HG03039 (cell line): Measurements from ENCODE around the gene ZAP70.

Experiments
- ATAC-seq: cut with Tn5 transposase; IDR thresholded peaks from one replicate; pipeline ENCODE4 v1.9.1; 2021; ENCODE audit warnings: mild to moderate bottlenecking, moderate library complexity; ENCODE audit not compliant: unreplicated experiment

The ZAP70 gene

DNA sequence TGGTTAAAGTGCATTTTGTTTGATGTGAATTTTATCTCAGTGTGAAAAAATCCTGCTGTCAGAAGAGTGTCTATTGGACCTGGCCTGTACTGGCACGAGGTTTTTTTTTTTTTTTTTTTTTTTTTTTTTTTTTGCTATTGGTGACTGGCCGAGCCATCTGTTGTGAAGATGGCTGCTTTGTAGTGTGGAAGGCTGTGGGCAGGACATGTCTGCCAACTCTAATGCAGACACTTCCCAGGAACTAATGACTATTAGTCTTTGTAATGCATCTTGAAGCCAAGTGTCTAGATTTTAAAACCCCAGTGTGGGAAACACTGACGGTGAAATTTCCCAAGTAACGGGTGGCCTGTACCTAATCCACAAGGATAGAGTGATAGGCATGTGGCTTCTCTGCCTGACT, 34.3 kb downstream of the ZAP70 start:
- ATAC-seq, result no peak

DNA sequence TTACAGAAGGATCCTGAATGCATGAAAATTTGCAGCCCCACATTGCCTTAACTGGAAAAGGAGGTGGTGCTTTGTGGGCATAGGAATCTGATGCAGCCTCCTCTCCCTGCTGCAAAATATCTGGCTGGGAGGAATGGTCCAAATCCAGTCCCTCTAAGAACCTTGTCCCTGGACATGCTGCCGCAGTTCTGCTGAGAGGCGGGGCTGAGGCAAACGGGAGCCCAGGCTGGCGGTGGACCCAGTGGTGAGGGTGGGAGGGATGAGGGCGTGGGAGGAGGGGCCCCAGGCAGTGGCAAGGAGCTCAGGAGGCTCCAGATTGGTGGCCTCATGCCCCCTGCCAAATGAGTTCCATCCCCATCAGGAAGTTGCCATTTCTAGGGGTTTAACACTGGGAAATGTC, 36.2 kb downstream of the ZAP70 start:
- ATAC-seq, result no peak

DNA sequence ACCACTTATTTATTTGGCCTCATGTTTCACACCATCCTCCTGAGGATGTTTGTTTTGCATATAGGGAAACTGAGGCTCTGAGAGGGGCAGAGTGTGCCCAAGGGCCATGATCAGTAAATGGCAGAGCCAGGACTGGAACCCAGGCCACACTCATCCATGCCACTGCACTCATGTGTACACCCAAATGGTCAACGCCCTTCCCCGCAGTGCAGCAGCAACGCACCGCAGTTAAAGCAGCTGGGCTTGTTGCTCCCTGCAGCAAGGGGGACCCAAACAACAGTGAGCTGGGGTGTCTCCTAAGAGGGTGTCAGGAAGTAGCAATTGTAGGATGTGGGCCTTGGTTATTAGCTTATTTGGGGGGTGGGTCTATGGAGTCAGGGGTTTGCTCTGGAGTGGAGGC, 36.6 kb downstream of the ZAP70 start:
- no peak for ATAC-seq

DNA sequence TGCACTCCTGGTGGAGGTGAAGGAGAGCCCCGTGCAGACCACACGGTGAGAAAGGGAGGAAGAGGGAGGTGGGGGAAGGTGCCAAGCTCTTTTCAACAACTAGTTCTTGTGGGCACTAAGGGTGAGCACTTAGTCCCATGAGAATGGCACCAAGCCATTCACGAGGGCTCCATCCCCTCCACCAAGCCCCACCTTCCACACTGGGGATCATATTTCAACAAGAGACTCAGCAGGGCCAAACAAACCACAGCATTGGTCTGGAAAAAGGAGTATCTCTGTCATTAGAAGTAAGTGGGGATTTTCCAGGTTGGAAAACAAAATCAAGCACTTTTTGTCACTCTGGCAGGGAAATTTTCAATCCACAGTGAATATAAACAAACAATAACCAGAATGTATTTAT, 38.4 kb downstream of the ZAP70 start:
- ATAC-seq, result no peak

DNA sequence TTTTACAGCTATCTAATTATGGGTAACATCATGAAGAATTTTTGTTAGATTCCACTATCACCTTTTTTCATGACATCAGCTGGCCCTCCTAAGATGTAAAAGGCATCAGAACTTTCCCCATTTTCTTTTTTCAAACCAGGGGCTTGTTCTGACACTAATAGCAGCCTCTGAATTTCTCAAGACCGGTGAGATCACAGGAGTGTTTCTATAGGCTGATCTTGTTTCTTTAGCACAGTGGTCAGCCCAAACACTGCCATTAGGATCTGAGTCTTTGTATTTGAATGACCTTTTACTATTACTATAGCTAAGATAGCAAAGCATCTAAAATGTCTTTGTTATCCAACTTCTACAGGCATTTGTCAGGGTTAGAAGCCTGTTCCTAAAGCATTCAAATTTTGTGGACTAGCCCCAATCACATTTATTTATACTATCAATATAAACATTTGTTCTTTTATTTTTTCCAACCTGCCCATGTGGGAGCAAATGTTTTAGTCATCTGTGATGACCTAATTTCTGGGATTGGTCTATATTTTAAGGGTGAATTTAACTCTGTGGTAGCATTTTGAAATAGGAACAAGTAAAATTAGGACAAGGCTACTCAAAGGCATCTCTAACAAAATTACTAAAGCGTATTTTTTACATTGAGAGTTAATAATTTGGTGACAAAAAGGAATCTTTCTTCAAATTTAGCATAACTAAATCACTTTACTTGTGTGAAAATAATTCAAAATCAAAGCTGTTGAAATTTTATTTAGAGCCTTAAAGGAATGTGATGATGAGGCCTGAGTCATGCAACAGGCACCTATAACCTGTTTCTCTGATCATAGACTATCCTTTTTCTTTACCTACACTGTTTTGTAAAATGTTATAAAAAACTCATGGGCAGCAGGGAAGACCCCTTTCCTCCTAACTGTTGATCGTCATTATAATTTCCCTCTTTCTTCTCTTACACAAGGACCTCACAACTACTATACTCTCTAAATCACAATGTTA, 39.3 kb downstream of the ZAP70 start:
- ATAC-seq, result no peak

DNA sequence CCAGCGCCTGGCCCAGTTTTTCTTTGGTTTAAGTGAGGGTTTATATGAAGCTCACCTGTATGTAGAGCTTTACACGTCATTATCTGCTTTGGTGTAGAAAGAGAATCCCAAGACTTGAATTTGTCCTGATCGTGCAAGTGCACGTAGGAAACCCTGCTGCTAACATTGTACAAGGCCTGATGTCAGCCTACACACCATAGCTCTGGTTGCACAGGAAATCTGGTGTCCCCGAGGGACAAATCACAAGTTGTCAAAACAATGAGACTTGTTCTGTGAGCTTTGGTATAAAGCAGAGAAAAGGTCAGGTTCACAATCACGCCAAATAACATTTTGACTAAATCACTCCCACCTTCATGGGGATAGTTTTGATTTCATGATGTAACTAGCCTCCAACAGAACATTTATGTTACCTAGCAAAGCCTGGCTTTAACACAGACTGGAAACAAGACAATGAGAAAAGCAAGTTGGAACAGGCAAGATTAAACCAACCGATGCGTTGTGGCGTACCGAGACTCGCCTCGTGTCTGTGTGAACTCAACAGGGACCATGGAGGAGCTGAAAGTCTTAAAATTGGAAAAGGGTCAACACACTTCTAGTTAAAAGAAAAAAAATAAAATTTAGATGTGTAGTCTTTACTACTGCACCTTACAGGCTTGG, 41.4 kb downstream of the ZAP70 start:
- no peak for ATAC-seq

DNA sequence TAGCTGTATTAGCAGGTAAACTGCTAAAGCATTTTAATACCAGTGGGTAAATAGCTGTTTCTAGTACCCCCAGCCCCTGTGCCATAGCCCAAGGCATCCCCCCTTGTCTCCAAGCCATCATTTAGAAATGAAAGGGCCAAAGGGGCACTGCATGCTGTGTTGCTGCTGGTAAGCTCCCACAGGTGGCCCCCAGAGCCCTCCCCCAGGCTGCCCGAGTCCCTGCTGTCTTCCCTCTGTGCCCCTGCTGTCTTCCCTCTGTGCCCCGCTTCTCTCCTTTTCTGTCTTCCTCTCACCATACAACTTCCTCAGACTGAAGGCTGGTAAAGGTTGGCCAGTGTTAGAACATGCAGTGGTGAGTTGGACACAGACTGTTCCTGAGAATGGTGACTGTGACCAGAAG, 42.1 kb downstream of the ZAP70 start:
- ATAC-seq, result no peak

DNA sequence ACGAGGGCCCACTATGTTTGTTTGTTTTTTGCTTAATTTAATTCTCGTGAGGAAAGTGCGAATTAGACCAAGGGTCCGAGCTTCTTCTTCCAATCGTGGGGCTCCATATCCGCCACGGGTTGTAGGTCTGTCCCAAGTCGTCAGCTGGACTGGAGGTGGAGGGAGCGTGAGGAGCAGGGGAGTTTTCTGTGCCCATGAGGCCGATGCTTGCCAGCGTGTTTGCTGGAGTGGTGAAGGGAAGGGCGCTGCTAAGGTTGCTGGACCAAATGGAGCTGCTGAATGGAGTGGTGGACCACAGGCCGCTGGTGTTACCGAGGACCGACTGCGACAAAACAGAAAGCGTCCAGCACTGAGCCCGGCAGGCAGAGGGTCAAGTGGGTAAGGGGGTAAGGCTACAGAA, 43.7 kb downstream of the ZAP70 start:
- no peak for ATAC-seq

DNA sequence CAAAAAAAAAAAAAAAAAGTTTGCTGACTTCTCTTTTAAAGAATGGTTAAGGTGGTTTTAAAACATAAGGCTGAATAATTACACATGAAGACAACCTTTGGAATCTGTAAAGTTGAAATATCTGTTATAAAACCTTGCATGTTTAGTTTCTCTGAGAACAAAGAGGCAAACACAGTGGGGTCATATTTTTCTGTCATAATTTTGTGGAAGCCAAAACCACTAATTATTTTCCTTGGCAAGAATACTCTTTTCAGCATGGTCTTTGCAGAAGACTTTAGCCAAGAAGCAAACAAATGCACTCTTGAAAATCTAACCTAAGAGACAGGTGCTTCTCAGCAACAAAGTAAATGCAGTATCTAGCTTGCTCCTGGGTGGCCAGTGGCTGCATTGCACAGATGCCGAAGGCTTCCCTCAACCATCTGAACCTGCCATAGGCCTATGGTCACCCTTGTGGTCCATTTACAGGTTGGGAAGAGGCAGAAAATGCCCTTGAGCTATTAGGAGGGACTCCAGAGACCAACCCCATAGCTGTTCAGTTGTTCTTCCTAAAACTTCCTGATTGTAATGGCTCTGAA, 44.8 kb downstream of the ZAP70 start:
- ATAC-seq, result no peak

DNA sequence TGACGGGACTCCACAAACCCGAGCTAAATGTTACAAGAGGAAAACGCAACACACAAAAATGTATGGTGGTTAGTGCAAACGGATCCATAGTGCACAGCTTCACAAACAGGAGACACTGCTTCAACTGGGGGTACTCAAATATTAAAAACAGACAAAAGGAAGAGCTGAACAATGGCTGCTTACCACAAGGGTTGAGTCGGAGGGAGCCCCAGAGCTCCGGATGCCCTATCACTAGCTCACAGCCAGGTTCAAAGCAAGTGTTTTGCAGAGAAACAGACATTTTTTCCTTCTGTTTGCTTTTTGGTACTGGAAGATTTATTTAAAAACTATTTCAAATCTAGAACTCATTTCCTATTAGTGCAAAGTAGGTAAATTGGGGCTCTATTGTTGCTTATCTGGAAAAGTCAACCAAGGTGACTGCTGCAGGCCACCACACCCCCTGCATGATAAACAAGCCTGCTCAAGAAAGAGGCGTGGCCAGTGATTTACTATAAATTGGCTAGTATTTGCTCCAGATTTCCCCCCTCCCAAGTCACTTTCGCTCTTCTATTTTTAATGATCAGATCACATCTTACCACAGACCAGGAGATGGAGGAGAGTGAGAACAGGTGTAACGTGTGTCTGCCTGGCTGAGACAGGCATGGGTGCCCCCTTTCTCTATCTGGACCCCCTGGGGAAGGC, 46.5 kb downstream of the ZAP70 start:
- ATAC-seq, result no peak

DNA sequence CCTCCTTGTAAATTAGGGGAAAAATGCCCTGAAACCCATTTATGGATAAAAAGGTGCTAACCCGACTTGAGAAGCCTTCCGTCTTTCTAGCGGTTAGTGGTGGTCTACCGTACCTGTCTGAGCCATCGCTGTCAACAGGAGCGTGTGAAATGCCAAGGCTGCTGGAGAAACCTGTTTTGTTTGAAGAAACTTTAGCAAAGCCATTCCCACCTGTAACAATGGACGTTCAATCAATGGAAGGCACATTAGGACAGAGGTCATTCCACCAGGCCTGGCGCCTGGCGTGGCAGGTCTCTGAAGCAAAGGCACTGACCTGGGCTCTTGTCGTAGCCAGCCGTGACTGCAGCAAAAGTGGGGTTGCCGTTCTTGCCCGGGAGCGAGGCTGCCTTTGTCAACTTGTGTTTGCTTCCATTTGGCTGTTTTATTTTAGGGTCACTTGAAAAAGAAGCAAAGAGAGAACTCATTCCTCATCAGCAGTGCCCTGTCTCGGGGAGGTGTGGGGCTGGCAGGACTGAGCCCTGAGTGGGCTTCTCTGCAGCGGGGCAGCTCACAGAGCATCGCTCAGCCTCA, 47.2 kb downstream of the ZAP70 start:
- no peak for ATAC-seq

DNA sequence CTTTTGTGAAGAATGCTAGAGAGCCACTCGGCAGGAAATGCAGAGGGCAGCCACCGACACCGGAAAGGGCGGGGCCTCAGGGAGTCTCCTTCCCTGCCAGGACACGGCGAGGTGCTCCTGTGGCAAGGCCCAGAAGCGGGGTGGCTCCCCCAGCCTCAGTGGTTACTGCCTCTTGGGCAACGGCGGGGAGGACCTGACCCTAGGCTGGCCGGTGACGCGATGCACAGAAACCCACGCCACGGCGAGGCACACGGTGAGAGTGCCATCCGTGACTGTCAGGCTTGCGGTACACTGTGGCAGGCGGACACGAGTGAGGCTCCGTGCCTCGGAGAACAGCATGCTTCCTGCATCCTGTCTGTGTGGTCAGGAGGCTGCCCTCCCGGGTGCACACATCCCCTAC, 47.8 kb downstream of the ZAP70 start:
- no peak for ATAC-seq

DNA sequence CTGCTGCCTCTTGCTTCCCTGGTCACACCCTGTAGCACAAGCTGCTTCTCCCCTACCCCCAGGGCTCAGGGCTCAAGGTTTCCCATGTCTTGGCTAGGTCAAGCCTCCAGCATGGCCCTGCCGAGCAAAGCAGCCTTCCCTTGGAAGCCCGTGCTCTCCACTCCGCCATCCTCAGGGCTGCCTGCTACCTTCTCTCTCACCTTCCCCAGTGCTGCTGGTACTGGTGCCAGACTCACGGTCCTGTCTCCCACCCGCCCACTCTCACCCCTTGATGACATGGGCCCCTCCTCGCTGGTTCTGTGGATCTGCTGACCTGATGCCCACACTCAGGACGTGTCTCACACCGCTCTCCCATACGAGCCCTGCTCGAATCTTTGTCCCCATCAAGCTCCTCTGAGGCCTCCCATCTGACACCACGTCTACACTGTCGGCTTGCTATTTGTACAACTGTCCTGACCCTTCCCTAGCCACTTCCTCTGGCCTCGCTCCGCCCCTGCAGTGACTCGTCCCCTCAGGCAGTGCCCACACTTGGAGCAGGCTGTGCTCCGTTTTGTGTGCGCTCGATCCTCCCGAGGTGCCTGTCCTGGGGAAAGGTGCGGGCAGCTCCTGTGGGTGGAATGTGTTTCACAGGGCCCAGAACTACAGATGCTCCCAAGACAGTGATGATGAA, 49.9 kb downstream of the ZAP70 start:
- ATAC-seq, result no peak

DNA sequence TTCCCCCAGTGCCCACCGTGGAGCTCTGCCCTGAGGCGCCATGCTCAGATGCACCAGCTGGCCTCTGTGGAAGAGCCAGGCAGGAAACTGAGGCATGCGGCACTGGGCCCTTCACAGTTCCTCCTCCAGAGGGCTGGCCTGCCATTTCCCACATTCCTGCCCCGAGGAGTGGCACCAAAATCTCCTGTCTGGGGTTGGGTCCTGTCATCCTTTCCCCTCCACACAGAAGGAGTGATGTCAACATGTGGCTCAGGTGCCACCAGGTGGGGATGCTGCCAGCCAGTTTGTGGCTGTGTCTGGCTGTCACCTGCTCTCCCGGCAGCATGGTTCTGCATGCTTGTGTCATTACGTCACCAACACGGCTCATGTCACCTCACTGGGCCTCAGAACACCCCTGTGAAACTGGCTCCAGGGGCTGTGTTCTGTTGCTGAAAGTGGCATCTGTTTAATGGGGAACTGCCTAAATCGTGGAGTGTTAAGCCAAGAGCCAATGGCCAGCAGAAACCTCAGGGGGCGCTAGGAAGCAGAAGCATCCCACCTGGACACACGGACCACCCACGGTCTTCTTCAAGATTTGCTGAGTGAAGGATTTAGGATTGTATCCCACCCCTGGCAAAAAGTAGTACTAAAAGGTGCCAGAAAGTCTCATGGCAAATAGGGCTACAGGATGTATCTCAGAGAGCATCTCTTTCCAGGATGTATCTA, 51.3 kb downstream of the ZAP70 start:
- no peak for ATAC-seq

DNA sequence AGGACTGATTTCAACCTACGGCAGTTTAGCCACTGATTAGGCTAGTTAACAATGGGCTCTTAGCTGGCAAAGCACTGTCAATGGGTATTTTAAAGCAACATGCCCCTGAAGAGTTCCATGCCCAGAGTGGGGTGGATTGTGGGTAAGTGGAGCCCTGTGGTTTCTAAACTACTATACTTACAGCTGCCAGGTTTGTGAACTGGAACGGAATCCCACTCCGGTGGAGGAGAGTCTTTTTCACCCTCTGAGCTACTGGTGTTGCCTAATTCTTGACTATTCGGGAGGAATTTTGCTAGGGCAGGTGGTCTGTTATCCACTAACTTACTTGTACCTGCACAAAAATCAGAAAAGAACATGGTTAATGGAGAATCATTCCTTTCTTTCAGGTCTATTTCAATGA, 52.6 kb downstream of the ZAP70 start:
- ATAC-seq, result no peak

DNA sequence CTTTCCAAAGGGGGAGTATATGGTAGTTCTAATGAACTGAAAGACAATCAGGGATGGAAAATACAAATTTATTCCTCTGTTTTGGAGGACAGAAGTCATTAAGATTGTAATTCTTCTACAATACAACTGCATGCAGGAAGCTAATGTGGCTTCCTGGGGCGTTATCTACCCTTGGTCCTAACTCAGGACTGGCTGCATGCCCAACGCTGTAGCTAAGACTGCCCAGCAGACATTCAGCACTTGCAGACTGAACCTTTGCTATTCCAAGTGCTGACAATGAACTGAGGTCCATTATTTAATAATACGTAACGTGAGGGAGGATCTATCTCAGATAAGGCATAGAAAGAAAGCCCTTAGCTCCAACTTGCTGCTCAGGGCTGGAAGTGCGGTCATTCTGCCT, 53.2 kb downstream of the ZAP70 start:
- ATAC-seq, result no peak

DNA sequence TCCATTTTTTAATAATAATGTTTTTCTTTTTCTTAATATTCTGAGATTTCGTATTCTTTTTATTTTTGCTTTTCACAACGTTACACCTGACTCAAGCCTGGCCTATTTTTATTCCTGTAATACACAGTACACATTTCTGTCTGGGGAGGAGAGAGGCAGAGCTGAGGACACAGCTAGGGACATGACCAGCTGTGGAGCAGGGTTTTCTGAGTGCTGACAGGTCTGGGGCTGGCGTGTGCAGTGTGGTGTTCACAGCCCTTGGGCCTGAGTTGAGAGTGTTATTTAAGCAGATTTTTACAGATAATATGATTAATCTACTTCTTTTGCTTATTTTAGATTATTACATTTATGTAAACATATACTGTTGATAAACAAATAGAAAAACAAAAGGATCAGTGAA, 55.9 kb downstream of the ZAP70 start:
- no peak for ATAC-seq

DNA sequence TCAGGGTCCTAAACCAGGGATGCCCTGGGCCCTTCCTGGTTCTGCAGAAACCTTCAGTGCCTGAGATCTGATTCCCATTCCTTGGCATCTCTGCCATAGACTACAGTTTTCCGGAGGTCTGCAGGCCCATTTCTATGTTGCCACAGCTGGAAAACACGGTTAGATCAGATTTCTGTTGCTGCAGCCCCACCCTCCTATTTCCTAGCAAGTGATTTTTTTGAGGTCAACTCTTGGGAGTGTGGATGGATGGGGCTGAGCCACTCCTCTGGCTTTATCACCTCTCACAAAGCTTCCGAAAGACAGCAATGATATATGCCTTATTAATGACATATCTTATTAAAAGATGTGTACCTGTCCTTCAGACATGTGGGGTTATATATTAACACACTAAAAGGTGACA, 56.3 kb downstream of the ZAP70 start:
- no peak for ATAC-seq

DNA sequence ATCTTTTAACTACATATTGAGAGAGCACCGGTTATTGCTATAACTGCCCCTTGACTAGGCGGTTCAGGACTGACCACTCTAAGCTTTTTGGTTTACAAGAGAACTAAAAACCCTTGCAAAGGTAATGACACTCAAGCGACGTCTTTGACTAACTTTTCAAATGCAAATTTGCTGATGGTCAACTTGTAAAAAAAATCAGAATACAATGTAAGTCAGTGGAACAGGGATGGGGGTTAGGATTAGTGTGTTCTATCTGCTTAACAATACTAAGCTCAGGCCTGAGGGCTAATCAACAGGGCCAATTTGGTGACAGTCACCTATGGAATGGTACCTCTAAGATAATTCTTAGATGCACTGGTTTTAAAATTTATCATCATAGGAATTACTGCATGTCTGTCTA, 57.1 kb downstream of the ZAP70 start:
- ATAC-seq, result no peak

DNA sequence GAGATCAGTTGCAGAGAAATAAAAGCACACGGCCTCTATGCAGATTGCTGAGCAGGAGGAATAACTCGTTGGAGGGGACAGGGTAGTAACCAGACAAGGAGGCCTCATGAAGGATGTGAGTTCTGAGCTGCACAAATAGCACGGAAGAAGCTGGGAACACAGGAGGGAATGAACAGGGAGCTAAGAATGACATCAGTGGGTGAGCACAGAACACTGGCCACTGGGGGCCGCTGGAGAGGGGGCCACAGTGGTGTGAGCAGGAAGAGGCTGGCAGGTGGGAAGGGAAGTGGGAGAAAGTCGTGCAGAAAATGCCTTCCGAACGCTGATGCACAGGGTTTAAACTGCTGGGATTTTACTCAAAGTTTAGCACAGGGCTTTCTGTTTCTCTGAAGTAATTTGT, 61.0 kb downstream of the ZAP70 start:
- ATAC-seq, result no peak
